CD1c-positive myeloid dendritic cell (primary cell): ENCODE data around the gene KRTAP5-4.

ENCODE experiments used
- DNase-seq: peaks from one replicate; pipeline ENCODE4 v3.0.0-alpha.2; 2016; ENCODE audit errors: extremely low spot score

KRTAP5-4 gene

DNA sequence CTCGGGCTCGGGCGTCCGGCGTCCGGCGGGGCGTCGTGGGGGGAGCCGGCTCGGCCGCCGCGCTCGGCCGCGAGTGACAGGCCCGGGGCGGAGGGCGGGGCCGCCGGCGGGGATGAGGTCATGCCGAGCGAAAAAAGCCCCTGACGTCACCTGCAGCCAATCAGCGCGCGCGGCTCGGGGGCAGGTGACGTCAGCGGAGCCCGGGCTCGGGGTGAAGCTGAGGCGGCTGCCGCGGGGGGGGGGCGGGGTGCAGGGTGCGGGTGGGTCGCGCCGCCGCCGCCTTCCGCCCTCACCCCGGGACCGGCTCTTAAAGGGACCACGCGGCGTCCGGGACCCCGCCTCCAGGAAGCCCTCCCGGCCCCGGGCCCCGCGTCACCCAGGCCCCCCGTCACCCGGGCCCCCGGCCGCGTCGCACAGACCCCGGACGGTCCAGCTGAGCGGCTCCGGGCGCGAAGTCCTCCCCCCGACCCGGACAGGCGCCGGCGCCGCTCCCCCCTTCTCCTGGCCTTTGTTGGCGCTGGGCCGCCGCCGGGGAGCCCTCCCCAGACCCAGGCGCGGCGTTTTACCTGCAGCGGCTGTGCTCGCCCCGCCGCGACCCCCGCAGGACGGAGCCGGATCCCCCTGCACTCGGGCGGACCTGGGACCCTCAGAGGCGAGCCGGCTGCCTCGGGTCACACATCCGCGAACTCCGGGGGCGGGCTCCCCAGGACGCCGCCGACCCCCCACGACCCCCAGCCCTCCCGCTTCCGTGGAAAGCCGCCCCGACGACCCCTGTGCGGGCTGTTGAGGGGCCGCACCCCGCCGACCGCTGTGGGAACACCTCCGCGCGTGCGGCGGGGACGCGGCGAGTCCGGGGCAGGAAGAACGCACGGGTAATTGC, 49.5 kb downstream of the KRTAP5-4 start, which contains the start of gene DUSP8:
Gene DUSP8 (minus strand): TSS at position 75 of the 880 bp plus-strand sequence. CDS start 6,445 bp downstream, outside the sequence.
- DNase-seq, result peak; percentile 95

DNA sequence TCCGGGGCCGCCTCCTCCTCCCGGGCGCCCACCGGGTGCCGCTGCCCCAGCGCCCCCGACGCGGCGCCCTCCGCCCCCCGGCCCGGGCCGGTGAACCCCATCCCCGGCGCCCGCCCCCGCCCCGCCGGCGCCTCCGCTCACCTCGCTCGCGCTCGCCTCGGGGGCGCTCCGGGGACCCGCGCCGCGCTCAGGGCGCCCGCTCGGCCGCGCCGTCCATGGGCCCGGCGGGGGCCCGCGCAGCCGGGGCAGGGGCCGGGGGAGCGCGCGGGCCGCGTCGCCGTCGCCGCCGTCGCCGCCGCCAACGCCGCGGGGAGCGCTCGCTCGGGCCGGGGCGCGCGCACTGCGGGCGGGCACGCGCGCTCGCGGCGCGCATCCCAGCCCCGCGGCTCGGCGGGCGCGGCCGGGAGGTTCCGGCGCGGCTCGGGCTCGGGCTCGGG, 50.2 kb downstream of the KRTAP5-4 start:
- no peak for DNase-seq
